ENCODE data around the gene EXOC2.

GRCh38 chr6:518218-518617 lies 174.7 kb downstream of the EXOC2 start:
- TF ChIP-seq CTCF (IDR thresholded peaks at IDR 0.05) = no peak
- no peak for TF ChIP-seq POLR2AphosphoS5 (IDR thresholded peaks at IDR 0.05)
- no peak for TF ChIP-seq POLR2A (IDR thresholded peaks at IDR 0.05)

Data from breast epithelium (tissue), 3 donors.